Measurements from ENCODE around the gene ARHGAP26. TPM values are rescaled to one million over a fixed set of nuclear protein-coding genes. Genes with fewer than 3 reads are reported as not detected.

ARHGAP26 gene
- total RNA-seq, 4 donors from 2014 or later: 11.0 to 23.3 (median 14.3) TPM

GRCh38 chr5:143011585-143011984 lies 241.4 kb downstream of the ARHGAP26 start:
- no peak overlapping the region for H3K4me3 ChIP-seq (ENCODE audit: low read depth, poor library complexity, severe bottlenecking)
- intact Hi-C loops (cut with DNase I; ENCODE audit: low total_unique reads): no loop called here
- TF ChIP-seq POLR2A (IDR thresholded peaks at IDR 0.05): no peak
- no peak for TF ChIP-seq CTCF (IDR thresholded peaks at IDR 0.05)
- no peak for DNase-seq (ENCODE audit: low spot score in 2 of 2)
- 67 to 77% methylated on average over 2 of the region's 2 CpGs for WGBS, 2 donors

- 95% methylated on average over 4 of the region's 4 CpGs for WGBS, 2 donors
- no peak overlapping the region for H3K4me3 ChIP-seq (ENCODE audit: low read depth, poor library complexity, severe bottlenecking)
- TF ChIP-seq CTCF (IDR thresholded peaks at IDR 0.05) (no peak), POLR2A (IDR thresholded peaks at IDR 0.05) (no peak)
- DNase-seq (ENCODE audit: low spot score in 2 of 2): no peak
- intact Hi-C loops (cut with DNase I; ENCODE audit: low total_unique reads): no loop called here
These were observed 243.2 kb downstream of the ARHGAP26 start for GRCh38 chr5:143013176-143013891.

GRCh38 chr5:143014017-143014651 lies 244.0 kb downstream of the ARHGAP26 start:
- H3K4me3 ChIP-seq (ENCODE audit: low read depth, poor library complexity, severe bottlenecking): no peak overlapping the region
- intact Hi-C loops (cut with DNase I; ENCODE audit: low total_unique reads): no loop called here
- no peak for TF ChIP-seq POLR2A (IDR thresholded peaks at IDR 0.05)
- TF ChIP-seq CTCF (IDR thresholded peaks at IDR 0.05): no peak
- DNase-seq (ENCODE audit: low spot score in 2 of 2): no peak
- WGBS, 2 donors: 70 to 75% methylated on average over 12 of the region's 12 CpGs

GRCh38 chr5:143016777-143017516 lies 246.8 kb downstream of the ARHGAP26 start:
- WGBS, 2 donors: 55 to 64% methylated on average over 5 of the region's 5 CpGs
- no peak for DNase-seq (ENCODE audit: low spot score in 2 of 2)
- no peak for TF ChIP-seq CTCF (IDR thresholded peaks at IDR 0.05)
- no peak for TF ChIP-seq POLR2A (IDR thresholded peaks at IDR 0.05)
- intact Hi-C loops (cut with DNase I; ENCODE audit: low total_unique reads): no loop called here
- H3K4me3 ChIP-seq (ENCODE audit: low read depth, poor library complexity, severe bottlenecking): no peak overlapping the region

- TF ChIP-seq POLR2A (IDR thresholded peaks at IDR 0.05): no peak
- TF ChIP-seq CTCF (IDR thresholded peaks at IDR 0.05): no peak
- intact Hi-C loops (cut with DNase I; ENCODE audit: low total_unique reads): no loop called here
- no peak for DNase-seq (ENCODE audit: low spot score in 2 of 2)
- H3K4me3 ChIP-seq (ENCODE audit: low read depth, poor library complexity, severe bottlenecking): no peak overlapping the region
- WGBS, 2 donors: 93 to 96% methylated on average over 1 of the region's 1 CpG
These were observed 247.4 kb downstream of the ARHGAP26 start for GRCh38 chr5:143017541-143017940.

Measured in lower leg skin (tissue), 4 donors.